Prostate gland (tissue), 2 donors: ENCODE results near the gene NEDD9.

Source experiments
- POLR2AphosphoS5 ChIP-seq: sonication (generic); formaldehyde crosslinking; IDR thresholded peaks from one replicate; pipeline ENCODE4 v1.6.1; 2017; ENCODE audit warnings: antibody characterized with exemption
- TF ChIP-seq, protein P1 (sequence below), 4 experiments: fragments of 200-600 bp in 2 of 4; fragments of 450-650 bp in 2 of 4; sonication (generic) in 2 of 4; IDR thresholded peaks; 1 replicate in 3 of 4; 2 replicates in 1 of 4; pipeline ENCODE4 v1.5.1; 2016 to 2019; ENCODE audit warnings: antibody characterized with exemption in 4 of 4, mild to moderate bottlenecking in 2 of 4, moderate library complexity in 2 of 4

DNA sequence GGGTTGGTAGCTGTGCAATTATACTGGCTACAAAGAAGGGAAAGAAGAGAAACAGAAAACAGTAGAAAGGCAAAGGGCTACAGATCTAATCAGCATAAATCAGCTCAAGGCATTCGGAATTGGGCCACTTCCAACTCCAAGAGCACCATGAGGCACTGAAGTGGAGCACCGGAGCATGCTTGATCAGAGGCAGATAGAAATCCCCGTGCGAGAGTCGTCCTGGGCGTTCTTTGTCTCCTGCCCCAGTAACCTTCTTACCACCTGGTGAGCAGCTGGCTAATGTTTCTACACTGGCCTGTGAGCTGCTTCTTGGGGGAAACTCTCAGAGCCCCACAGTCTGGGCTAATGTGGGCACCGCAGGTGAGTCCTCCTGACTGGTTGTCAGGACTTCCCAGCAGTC, 16.7 kb downstream of the NEDD9 start:
- no peak for TF ChIP-seq POLR2AphosphoS5
- TF ChIP-seq, protein P1, sequence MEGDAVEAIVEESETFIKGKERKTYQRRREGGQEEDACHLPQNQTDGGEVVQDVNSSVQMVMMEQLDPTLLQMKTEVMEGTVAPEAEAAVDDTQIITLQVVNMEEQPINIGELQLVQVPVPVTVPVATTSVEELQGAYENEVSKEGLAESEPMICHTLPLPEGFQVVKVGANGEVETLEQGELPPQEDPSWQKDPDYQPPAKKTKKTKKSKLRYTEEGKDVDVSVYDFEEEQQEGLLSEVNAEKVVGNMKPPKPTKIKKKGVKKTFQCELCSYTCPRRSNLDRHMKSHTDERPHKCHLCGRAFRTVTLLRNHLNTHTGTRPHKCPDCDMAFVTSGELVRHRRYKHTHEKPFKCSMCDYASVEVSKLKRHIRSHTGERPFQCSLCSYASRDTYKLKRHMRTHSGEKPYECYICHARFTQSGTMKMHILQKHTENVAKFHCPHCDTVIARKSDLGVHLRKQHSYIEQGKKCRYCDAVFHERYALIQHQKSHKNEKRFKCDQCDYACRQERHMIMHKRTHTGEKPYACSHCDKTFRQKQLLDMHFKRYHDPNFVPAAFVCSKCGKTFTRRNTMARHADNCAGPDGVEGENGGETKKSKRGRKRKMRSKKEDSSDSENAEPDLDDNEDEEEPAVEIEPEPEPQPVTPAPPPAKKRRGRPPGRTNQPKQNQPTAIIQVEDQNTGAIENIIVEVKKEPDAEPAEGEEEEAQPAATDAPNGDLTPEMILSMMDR (IDR thresholded peaks at IDR 0.05), result no peak
